Measurements from ENCODE around the gene LYPD4.

LYPD4 gene

DNA sequence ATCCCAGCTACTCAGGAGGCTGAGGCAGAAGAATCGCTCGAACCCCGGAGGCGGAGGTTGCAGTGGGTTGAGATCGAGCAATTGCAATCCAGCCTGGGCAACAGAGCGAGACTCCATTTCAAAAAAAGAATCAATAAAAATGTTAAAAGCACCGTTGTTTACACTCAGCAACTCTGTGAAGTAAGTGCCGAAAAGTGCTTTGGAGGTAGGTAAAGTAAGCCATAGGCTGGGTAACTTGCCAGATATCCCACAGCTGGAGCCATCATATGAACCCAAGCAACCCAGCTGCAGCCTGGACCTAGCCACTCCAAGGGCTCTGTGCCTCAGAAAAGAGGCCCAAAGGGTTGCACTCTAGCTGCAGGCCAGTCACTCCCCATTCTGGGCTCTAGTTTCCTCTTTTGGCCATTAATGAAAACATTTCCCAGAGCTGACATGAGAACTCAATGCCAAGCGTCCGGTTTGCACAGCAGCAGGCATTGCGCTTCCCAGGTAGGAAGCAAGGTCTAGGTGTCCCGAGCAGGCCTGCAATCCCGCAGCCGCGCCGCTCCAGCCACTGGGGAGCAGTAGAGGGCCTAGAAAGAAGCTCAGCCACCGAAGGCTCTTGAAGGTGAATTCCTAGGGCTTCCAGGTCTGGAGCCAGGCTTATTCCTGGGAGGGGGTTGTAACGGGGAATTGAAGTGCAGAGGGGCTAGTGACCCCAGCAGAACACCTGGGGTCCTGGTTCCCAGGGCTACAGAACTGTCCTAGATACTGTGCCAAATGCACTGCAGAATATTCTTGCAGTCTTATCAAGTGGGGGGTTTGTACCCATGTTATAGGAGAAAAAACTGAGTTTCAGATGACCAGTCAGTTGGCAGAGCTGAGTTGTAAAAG lies 28.5 kb upstream of the LYPD4 start:
- no peak for DNase-seq (ENCODE audit: low read depth)

- no peak for DNase-seq (ENCODE audit: low read depth)
These were observed 27.9 kb upstream of the LYPD4 start for GRCh38 chr19:41872384-41872774.

GRCh38 chr19:41871573-41872383 lies 27.3 kb upstream of the LYPD4 start:
- DNase-seq (ENCODE audit: low read depth): no peak

- DNase-seq (ENCODE audit: low read depth): no peak
These were observed 26.0 kb upstream of the LYPD4 start for GRCh38 chr19:41870401-41870873.

DNA sequence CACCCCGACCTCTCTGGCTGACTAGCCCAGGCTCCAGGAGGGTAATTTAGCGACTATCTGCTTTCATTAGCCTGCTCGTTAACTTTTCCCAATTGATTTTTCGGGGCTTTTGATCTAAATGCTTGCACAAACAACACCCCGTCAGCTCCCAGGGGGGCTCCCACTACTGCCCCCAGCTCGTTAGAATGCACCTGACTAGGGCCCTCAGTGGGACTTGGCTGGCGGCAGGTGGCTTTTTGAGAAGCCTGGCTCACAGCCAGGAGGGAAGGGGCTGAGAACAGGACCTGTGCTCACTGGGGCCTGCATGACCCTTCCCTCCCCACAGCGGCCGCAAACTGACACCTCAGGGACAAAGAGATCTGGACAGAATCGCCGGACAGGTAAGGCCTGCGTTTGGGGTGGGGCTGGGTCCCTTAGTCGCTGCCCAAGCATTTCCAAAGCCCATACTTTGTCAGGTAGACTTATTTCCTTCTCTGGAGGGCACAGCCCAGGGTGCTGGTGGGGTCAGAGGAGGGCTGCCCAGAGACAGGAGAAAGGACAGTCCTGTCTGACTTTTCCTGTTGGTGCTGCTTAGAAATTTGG lies 25.0 kb upstream of the LYPD4 start:
- no peak for DNase-seq (ENCODE audit: low read depth)

DNA sequence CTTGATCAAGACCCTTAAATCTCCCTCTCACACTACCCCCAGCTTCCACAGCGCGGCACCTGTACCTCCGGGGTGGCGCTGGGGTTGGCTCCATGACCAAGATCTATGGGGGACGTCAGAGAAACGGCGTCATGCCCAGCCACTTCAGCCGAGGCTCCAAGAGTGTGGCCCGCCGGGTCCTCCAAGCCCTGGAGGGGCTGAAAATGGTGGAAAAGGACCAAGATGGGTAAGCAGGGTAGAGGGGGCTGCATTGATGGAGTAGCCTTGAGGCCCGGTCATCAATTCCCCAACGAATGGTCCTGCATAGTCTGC lies 24.5 kb upstream of the LYPD4 start:
- no peak for DNase-seq (ENCODE audit: low read depth)

- DNase-seq (ENCODE audit: low read depth): no peak
These were observed 23.9 kb upstream of the LYPD4 start for GRCh38 chr19:41868120-41868988.

- DNase-seq (ENCODE audit: low read depth): no peak
These were observed 21.8 kb upstream of the LYPD4 start for GRCh38 chr19:41866284-41866683.

- DNase-seq (ENCODE audit: low read depth): no peak
These were observed 19.9 kb upstream of the LYPD4 start for GRCh38 chr19:41864374-41864773.

- DNase-seq (ENCODE audit: low read depth): no peak
These were observed 18.9 kb upstream of the LYPD4 start for GRCh38 chr19:41863209-41863931.

DNA sequence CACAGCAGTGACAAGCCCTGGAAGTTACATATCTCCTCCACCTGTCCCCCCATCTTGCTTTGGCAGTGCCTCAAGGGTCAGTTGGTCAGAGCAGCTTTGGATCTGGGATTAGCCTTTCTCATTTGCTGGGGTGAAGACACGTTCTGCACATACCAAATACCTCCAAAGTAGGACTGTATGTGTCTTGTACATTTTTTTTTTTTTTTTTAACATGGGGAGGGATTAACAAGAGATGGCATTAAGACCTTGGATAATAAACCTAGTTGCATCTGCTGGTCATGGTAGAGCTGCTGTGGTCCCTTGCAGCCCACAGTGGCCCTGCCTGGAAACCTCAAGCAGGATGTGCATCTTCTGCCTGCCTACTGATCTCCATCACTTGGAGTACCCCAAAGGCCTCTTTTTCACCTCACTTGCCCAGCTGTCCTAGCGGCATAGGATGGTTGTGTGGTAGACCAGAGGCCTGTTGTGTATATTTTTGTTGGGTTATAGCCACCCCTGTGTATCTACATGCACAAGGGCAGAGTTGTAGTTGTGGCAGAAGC lies 18.0 kb upstream of the LYPD4 start:
- DNase-seq (ENCODE audit: low read depth): no peak

DNA sequence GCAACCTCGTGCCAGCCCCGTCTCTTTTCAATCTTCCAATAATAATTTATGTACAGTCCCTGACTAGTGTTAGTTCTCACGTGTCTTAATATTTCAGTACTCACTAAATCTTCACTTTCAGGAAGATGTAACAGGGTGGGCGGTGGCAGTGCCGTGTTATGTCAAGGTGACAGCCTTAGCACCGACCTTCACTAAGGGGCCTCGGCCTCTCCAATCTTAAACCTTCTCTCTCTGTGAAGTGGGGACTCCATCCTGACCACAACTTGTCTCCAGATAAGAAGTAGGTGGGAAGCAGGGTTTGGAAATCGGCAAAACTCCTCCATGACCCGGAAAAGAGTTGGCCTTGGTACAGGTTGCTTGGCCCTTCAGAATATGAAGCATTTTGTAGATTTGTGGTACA lies 17.4 kb upstream of the LYPD4 start:
- no peak for DNase-seq (ENCODE audit: low read depth)

DNA sequence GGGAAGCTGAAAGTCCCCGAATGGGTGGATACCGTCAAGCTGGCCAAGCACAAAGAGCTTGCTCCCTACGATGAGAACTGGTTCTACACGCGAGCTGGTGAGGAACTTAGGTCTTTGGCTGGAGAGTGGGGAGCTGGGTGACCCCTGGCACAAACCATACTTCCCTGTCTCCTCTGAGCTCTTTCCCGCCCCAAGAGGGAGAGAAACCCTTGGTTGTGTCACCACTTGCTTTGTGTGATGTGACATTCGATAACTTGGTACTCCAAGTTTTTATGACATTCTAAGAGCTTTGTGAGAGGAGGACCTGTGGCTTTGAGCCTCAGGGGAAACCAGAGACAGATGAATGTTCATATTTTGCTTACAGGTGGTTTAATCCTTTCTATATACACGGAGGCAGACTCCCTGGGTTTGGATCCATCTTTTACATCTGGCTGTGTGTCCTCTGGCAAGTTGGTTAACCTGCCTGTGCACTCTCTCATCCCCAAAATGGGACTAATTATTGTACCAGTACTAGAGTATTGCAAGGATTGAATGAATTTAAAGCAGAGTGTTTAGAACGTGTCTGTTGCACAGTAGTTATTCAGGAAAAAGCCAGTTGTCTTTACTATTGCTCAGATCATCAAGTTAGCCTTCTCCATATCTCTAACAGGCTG lies 16.8 kb upstream of the LYPD4 start:
- no peak for DNase-seq (ENCODE audit: low read depth)

DNA sequence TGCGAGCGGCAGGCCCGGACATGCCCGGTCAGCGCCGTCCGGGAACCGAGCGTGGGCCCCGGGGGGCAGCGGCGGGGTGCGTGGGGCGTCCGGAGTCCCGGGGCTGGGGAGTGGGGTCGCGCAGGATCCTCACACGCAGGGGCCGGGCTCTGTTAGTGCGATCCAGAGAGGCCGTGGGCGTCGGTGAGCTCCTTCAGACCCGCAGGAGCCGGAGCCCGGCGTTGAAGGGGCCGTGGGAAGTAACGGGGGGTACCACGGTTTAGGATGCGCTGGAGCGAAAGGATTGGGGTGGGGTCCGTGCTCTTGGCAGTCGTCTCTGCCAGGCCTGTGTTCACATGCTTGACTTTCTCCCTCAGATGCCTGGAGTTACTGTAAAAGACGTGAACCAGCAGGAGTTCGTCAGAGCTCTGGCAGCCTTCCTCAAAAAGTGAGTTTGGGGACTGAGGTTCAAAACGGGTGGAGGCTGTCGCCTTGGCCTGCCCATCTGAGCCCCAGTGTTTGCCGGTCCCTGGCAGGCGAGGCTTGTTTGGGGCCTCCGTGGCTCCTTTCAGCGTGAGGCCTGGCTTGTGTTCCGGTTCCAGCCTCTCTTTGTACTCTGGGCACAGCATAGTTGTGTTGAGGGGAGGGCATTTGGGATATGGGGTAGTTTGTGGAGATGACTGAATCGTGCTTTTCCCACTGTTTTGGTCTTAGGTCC lies 16.1 kb upstream of the LYPD4 start:
- DNase-seq (ENCODE audit: low read depth): no peak

GRCh38 chr19:41859618-41860418 lies 15.3 kb upstream of the LYPD4 start, which contains the start of gene RPS19:
Gene RPS19, plus strand, starts transcription at chr19:41860255. Its CDS starts 520 bp downstream, at chr19:41860775.
- DNase-seq (ENCODE audit: low read depth): peak; percentile 97

- DNase-seq (ENCODE audit: low read depth): no peak
These were observed 14.7 kb upstream of the LYPD4 start for GRCh38 chr19:41859213-41859617.

GRCh38 chr19:41853768-41854167 lies 9.3 kb upstream of the LYPD4 start:
- DNase-seq (ENCODE audit: low read depth): no peak

GRCh38 chr19:41853344-41853743 lies 8.9 kb upstream of the LYPD4 start:
- DNase-seq (ENCODE audit: low read depth): no peak

DNA sequence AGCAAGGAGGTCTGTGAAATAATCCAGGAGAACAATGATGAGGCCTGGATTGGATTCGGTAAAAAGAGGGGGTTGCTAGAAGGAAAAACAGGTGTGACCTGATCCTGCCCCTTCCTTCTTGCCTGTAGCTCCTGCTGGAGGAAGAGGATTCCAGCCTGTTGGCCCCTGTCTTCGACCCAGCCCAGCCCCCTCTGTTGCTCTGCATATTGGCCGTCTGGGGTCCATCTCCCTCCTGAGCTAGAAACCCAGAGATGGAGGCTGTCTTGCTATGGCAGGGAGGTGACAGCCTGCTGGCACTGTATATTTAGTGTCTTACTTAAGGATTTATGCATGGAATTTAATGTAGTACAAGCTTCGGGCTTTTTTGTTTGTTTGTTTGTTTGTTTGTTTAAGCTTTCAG lies 7.0 kb upstream of the LYPD4 start:
- DNase-seq (ENCODE audit: low read depth): no peak
